Stimulated activated effector memory CD8-positive, alpha-beta T cell treated with anti-CD3 and anti-CD28 coated beads, Interleukin-12 subunit alpha, Interleukin-12 subunit beta, amount 100 ng/mL, for 72 hours (primary cell): ENCODE data around the gene SPRED2.
A peak's percentile ranks its signal among the peaks of the same experiment; 100 is the strongest.

ENCODE experiments used
- ATAC-seq: fragments of 150-1000 bp; cut with Tn5 transposase; 2 replicates; pipeline ENCODE4 v1.10.0; 2021
- DNase-seq, 2 donors: peaks; one replicate each; pipeline ENCODE4 v3.0.0; 2021 to 2022; ENCODE audit warnings: low spot score in 2 of 2
- H3K27ac Mint-ChIP-seq: one replicate; pipeline ENCODE4 v1.8.0; 2022; ENCODE audit warnings: mild to moderate bottlenecking, mixed read lengths
- H3K36me3 Mint-ChIP-seq: one replicate; pipeline ENCODE4 v1.8.0; 2022; ENCODE audit warnings: mild to moderate bottlenecking, mixed read lengths
- H3K4me1 Mint-ChIP-seq: one replicate; pipeline ENCODE4 v1.8.0; 2022; ENCODE audit warnings: mixed read lengths
- H3K4me3 Mint-ChIP-seq: one replicate; pipeline ENCODE4 v1.8.0; 2022; ENCODE audit warnings: mild to moderate bottlenecking, mixed read lengths
- H3K9me3 Mint-ChIP-seq: one replicate; pipeline ENCODE4 v1.8.0; 2022; ENCODE audit warnings: mixed read lengths

Gene SPRED2

GRCh38 chr2:65432227-65433190 lies at the start of gene SPRED2:
TSS of gene SPRED2 (minus strand) at chr2:65432599. CDS start at chr2:65431987, 612 bp downstream.
- Mint-ChIP-seq H3K4me3 (peak within 1 kb of the TSS; percentile 88), H3K4me1 (peaks cover 34% of the 10 kb centered on the region), H3K36me3 (peaks cover 16% of the 10 kb centered on the region), H3K9me3 (no peaks in the 10 kb centered on the region), H3K27ac (peak within 1 kb of the TSS; percentile 85)
- DNase-seq (peak in 1 of 2 donors; percentile 79), ATAC-seq (peak; percentile 32)

- no peaks in the 10 kb centered on the region for H3K4me1 Mint-ChIP-seq
- no peak for DNase-seq
- ATAC-seq = peak; percentile 40
- H3K27ac Mint-ChIP-seq = no peak overlapping the region
- H3K4me3 Mint-ChIP-seq = no peak overlapping the region
- H3K9me3 Mint-ChIP-seq = no peaks in the 10 kb centered on the region
- no peaks in the 10 kb centered on the region for H3K36me3 Mint-ChIP-seq
Observed at GRCh38 chr2:65481961-65482360, 49.6 kb upstream of the SPRED2 start.

GRCh38 chr2:65479524-65479923 lies 47.1 kb upstream of the SPRED2 start:
- Mint-ChIP-seq H3K36me3 (no peaks in the 10 kb centered on the region), H3K27ac (no peak overlapping the region), H3K4me3 (no peak overlapping the region), H3K9me3 (no peaks in the 10 kb centered on the region), H3K4me1 (no peaks in the 10 kb centered on the region)
- no peak for ATAC-seq
- DNase-seq = no peak

GRCh38 chr2:65478498-65479135 lies 46.2 kb upstream of the SPRED2 start:
- peaks cover 5% of the 10 kb centered on the region for H3K9me3 Mint-ChIP-seq
- H3K4me1 Mint-ChIP-seq = no peaks in the 10 kb centered on the region
- no peak for DNase-seq
- no peak overlapping the region for H3K27ac Mint-ChIP-seq
- no peaks in the 10 kb centered on the region for H3K36me3 Mint-ChIP-seq
- no peak overlapping the region for H3K4me3 Mint-ChIP-seq
- ATAC-seq = no peak

GRCh38 chr2:65477590-65477989 lies 45.2 kb upstream of the SPRED2 start:
- H3K9me3 Mint-ChIP-seq = peaks cover 5% of the 10 kb centered on the region
- ATAC-seq = no peak
- H3K27ac Mint-ChIP-seq = no peak overlapping the region
- no peaks in the 10 kb centered on the region for H3K36me3 Mint-ChIP-seq
- DNase-seq = no peak
- H3K4me3 Mint-ChIP-seq = no peak overlapping the region
- H3K4me1 Mint-ChIP-seq = no peaks in the 10 kb centered on the region

GRCh38 chr2:65476778-65477177 lies 44.4 kb upstream of the SPRED2 start:
- H3K4me3 Mint-ChIP-seq = no peak overlapping the region
- DNase-seq = no peak
- H3K4me1 Mint-ChIP-seq = no peaks in the 10 kb centered on the region
- ATAC-seq = no peak
- no peak overlapping the region for H3K27ac Mint-ChIP-seq
- no peaks in the 10 kb centered on the region for H3K36me3 Mint-ChIP-seq
- peaks cover 5% of the 10 kb centered on the region for H3K9me3 Mint-ChIP-seq

GRCh38 chr2:65475000-65475399 lies 42.6 kb upstream of the SPRED2 start:
- Mint-ChIP-seq H3K36me3 (no peaks in the 10 kb centered on the region), H3K9me3 (peaks cover 5% of the 10 kb centered on the region), H3K4me3 (no peak overlapping the region), H3K27ac (no peak overlapping the region), H3K4me1 (no peaks in the 10 kb centered on the region)
- ATAC-seq (no peak), DNase-seq (no peak)

- H3K9me3 Mint-ChIP-seq = peaks cover 5% of the 10 kb centered on the region
- ATAC-seq = no peak
- no peaks in the 10 kb centered on the region for H3K4me1 Mint-ChIP-seq
Observed at GRCh38 chr2:65473045-65473444, 40.6 kb upstream of the SPRED2 start.

GRCh38 chr2:65471409-65471808 lies 39.0 kb upstream of the SPRED2 start:
- Mint-ChIP-seq H3K36me3 (no peaks in the 10 kb centered on the region), H3K4me1 (no peaks in the 10 kb centered on the region), H3K27ac (no peak overlapping the region), H3K9me3 (peaks cover 5% of the 10 kb centered on the region), H3K4me3 (no peak overlapping the region)
- DNase-seq = no peak
- no peak for ATAC-seq

More at GRCh38 chr2:65473045-65473444, 40.6 kb upstream of the SPRED2 start:
- Mint-ChIP-seq H3K27ac (no peak overlapping the region), H3K4me3 (no peak overlapping the region), H3K36me3 (no peaks in the 10 kb centered on the region)
- no peak for DNase-seq

GRCh38 chr2:65466551-65466950 lies 34.2 kb upstream of the SPRED2 start:
- no peaks in the 10 kb centered on the region for H3K4me1 Mint-ChIP-seq
- ATAC-seq (no peak), DNase-seq (no peak)
- H3K4me3 Mint-ChIP-seq = no peak overlapping the region
- H3K36me3 Mint-ChIP-seq = no peaks in the 10 kb centered on the region
- no peaks in the 10 kb centered on the region for H3K9me3 Mint-ChIP-seq
- H3K27ac Mint-ChIP-seq = no peak overlapping the region

GRCh38 chr2:65465857-65466256 lies 33.5 kb upstream of the SPRED2 start:
- Mint-ChIP-seq H3K4me3 (no peak overlapping the region), H3K9me3 (no peaks in the 10 kb centered on the region), H3K4me1 (no peaks in the 10 kb centered on the region), H3K36me3 (no peaks in the 10 kb centered on the region), H3K27ac (no peak overlapping the region)
- ATAC-seq (no peak), DNase-seq (no peak)

GRCh38 chr2:65465124-65465523 lies 32.7 kb upstream of the SPRED2 start:
- H3K36me3 Mint-ChIP-seq = no peaks in the 10 kb centered on the region
- ATAC-seq = no peak
- no peak overlapping the region for H3K27ac Mint-ChIP-seq
- H3K4me3 Mint-ChIP-seq = no peak overlapping the region
- no peaks in the 10 kb centered on the region for H3K4me1 Mint-ChIP-seq
- H3K9me3 Mint-ChIP-seq = no peaks in the 10 kb centered on the region
- no peak for DNase-seq

GRCh38 chr2:65464604-65465003 lies 32.2 kb upstream of the SPRED2 start:
- no peak overlapping the region for H3K27ac Mint-ChIP-seq
- no peaks in the 10 kb centered on the region for H3K36me3 Mint-ChIP-seq
- no peaks in the 10 kb centered on the region for H3K9me3 Mint-ChIP-seq
- no peaks in the 10 kb centered on the region for H3K4me1 Mint-ChIP-seq
- no peak for ATAC-seq
- DNase-seq = no peak
- H3K4me3 Mint-ChIP-seq = no peak overlapping the region

- Mint-ChIP-seq H3K36me3 (no peaks in the 10 kb centered on the region), H3K4me1 (no peaks in the 10 kb centered on the region), H3K9me3 (no peaks in the 10 kb centered on the region), H3K4me3 (no peak overlapping the region), H3K27ac (no peak overlapping the region)
- ATAC-seq (no peak), DNase-seq (no peak)
Observed at GRCh38 chr2:65458999-65459398, 26.6 kb upstream of the SPRED2 start.

- no peak for DNase-seq
- Mint-ChIP-seq H3K9me3 (no peaks in the 10 kb centered on the region), H3K27ac (no peak overlapping the region), H3K36me3 (no peaks in the 10 kb centered on the region), H3K4me3 (no peak overlapping the region), H3K4me1 (no peaks in the 10 kb centered on the region)
- no peak for ATAC-seq
Observed at GRCh38 chr2:65456886-65457285, 24.5 kb upstream of the SPRED2 start.

- no peak for DNase-seq
- H3K9me3 Mint-ChIP-seq = no peaks in the 10 kb centered on the region
- H3K27ac Mint-ChIP-seq = no peak overlapping the region
- no peaks in the 10 kb centered on the region for H3K4me1 Mint-ChIP-seq
- no peaks in the 10 kb centered on the region for H3K36me3 Mint-ChIP-seq
- no peak overlapping the region for H3K4me3 Mint-ChIP-seq
- ATAC-seq = no peak
Observed at GRCh38 chr2:65456064-65456463, 23.7 kb upstream of the SPRED2 start.
